Nephron progenitor cell (in vitro differentiated cells): Measurements from ENCODE around the gene SLX4IP.
A peak's percentile ranks its signal among the peaks of the same experiment; 100 is the strongest.

Source experiments
- DNase-seq: peaks from one replicate; pipeline ENCODE4 v3.0.0; 2021
- H3K27ac Mint-ChIP-seq: 2 replicates; pipeline ENCODE4 v1.8.0; 2021; ENCODE audit warnings: mild to moderate bottlenecking, moderate library complexity, mixed read lengths
- H3K27me3 Mint-ChIP-seq: 2 replicates; pipeline ENCODE4 v1.8.0; 2021; ENCODE audit warnings: mild to moderate bottlenecking, low read depth, mixed read lengths; ENCODE audit not compliant: poor library complexity
- H3K36me3 Mint-ChIP-seq: 2 replicates; pipeline ENCODE4 v1.8.0; 2021; ENCODE audit warnings: low read depth, mixed read lengths
- H3K4me1 Mint-ChIP-seq: 2 replicates; pipeline ENCODE4 v1.8.0; 2021; ENCODE audit warnings: mixed read lengths
- H3K4me3 Mint-ChIP-seq: 2 replicates; pipeline ENCODE4 v1.8.0; 2021; ENCODE audit warnings: mild to moderate bottlenecking, moderate library complexity, mixed read lengths
- H3K9me3 Mint-ChIP-seq: 2 replicates; pipeline ENCODE4 v1.8.0; 2021; ENCODE audit warnings: mild to moderate bottlenecking, moderate library complexity, mixed read lengths
- TF ChIP-seq, protein P1 (sequence below): fragments of 200-600 bp; sonication (generic); IDR thresholded peaks from 2 replicates; pipeline ENCODE4 v1.5.0; 2021; ENCODE audit warnings: antibody characterized with exemption

SLX4IP gene

DNA sequence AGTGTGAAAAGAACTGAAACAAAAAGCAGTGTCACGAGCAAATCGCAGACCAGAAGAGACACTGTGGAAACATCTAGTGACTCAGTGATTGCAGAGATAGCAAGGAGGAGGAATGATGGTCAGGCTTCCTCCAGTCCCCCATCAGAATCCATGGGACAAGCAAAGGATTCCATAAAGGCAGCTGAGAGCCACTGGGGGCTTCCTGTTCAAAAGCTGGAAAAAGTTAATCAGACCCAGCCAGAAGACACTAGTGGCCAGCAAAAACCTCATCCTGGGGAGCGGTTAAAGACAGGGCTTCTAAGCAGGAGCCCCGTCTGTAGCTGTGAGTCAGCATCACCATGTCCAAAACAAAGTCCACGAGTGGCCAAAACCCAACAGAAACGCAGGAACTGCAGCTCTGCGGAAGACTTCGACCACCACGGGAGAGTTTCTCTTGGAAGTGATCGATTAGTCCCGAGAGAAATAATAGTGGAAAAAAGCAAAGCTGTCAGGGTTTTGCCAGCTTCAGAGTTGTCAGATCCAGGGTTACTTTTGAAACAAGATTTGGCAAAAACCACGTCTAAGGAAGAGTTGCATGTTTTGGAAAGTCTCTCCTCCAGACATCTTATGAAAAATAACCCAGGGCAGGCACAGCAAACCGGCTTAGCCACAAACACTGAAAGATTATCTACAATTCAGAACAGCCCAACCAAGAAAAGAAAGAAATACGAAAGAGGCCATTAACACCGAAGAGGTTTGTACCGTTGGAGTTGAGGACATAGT, 187.7 kb downstream of the SLX4IP start:
- peaks cover 3% of the 10 kb centered on the region for H3K27me3 Mint-ChIP-seq
- no peaks in the 10 kb centered on the region for H3K9me3 Mint-ChIP-seq
- peaks cover 33% of the 10 kb centered on the region for H3K36me3 Mint-ChIP-seq
- peaks cover 76% of the 10 kb centered on the region for H3K4me1 Mint-ChIP-seq
- no peak for DNase-seq
- TF ChIP-seq, protein P1, sequence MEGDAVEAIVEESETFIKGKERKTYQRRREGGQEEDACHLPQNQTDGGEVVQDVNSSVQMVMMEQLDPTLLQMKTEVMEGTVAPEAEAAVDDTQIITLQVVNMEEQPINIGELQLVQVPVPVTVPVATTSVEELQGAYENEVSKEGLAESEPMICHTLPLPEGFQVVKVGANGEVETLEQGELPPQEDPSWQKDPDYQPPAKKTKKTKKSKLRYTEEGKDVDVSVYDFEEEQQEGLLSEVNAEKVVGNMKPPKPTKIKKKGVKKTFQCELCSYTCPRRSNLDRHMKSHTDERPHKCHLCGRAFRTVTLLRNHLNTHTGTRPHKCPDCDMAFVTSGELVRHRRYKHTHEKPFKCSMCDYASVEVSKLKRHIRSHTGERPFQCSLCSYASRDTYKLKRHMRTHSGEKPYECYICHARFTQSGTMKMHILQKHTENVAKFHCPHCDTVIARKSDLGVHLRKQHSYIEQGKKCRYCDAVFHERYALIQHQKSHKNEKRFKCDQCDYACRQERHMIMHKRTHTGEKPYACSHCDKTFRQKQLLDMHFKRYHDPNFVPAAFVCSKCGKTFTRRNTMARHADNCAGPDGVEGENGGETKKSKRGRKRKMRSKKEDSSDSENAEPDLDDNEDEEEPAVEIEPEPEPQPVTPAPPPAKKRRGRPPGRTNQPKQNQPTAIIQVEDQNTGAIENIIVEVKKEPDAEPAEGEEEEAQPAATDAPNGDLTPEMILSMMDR: no peak
- peak overlapping the region; percentile 30 for H3K27ac Mint-ChIP-seq
- no peak overlapping the region for H3K4me3 Mint-ChIP-seq

DNA sequence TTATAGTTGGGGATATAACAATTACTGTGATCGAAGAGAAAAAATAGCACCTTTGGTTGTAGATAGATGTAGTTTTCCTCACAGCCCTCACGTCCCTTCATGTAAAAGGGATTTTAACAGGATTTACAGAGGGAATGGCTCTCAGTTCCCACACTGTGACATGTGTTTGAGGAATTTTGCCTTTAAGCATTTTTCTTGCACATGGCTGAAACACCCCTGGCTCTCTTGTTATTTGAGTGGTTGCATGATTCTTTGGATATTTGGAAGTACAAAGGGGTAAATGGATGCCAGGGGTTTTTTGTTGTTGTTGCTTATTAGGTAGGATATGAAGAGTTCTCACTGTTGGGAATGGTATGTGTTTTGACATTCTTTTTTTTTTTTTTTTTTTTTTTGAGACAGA, 190.5 kb downstream of the SLX4IP start:
- peaks cover 80% of the 10 kb centered on the region for H3K4me1 Mint-ChIP-seq
- peaks cover 3% of the 10 kb centered on the region for H3K27me3 Mint-ChIP-seq
- H3K36me3 Mint-ChIP-seq: peaks cover 33% of the 10 kb centered on the region
- TF ChIP-seq, protein P1: no peak
- no peaks in the 10 kb centered on the region for H3K9me3 Mint-ChIP-seq
- H3K4me3 Mint-ChIP-seq: no peak overlapping the region
- no peak for DNase-seq
- H3K27ac Mint-ChIP-seq: no peak overlapping the region

DNA sequence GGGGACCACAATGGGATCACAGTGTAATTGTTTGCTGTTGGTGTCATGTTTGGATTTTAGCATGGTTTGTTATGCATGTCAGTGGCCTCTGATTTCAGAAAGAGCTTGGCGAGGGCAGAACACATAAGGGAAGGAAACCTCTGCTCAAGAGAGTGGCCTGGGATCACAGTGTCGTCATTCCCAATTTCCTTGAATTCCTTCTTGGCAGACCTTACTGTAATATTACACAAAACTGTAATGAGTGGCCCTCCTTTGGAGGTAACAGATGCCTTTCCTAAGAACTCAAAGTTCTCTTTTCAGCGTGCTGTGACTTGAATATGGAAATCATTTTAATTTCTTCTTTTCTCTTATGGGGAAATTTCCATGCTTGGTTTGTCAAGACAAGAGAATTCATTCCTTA, 191.8 kb downstream of the SLX4IP start:
- H3K27me3 Mint-ChIP-seq: peaks cover 3% of the 10 kb centered on the region
- H3K4me1 Mint-ChIP-seq: peaks cover 81% of the 10 kb centered on the region
- H3K27ac Mint-ChIP-seq: no peak overlapping the region
- H3K9me3 Mint-ChIP-seq: no peaks in the 10 kb centered on the region
- peaks cover 29% of the 10 kb centered on the region for H3K36me3 Mint-ChIP-seq
- no peak for DNase-seq
- TF ChIP-seq, protein P1: no peak
- no peak overlapping the region for H3K4me3 Mint-ChIP-seq

DNA sequence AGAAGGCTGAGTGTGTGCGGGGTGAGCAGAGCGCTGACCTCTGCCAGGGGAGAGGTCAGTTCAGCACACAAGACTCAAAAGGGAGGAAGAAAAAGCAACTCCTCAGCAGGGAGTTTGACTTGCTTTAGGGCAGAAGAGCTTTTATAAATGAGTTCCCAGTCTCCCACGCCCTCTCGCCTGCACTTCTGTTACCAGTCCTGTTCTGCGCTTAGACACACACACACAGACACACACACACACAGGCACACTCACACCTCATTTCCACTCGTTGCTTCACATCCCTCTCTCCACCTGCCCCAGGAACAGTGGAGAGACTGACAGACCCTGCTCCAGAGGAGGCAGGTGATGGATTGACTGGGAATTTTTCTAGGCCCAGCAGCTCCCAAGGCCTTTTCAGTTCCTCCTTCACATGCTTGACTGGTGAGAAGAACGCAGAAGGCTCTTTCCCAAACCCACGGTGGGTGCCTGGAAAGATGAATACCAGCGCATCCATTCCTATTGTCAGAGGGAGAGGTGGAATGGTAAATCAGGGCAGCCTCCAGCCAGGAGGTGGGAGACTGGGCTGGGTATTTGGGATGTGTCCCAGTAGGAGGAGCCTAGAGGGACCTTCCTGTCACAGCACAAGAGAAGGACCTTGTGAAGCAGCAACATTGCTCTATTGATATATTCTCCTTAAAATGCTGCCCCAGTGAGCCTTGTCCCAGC, 195.0 kb downstream of the SLX4IP start:
- Mint-ChIP-seq H3K9me3 (no peaks in the 10 kb centered on the region), H3K4me3 (peak overlapping the region; percentile 55), H3K27me3 (no peaks in the 10 kb centered on the region), H3K36me3 (peaks cover 7% of the 10 kb centered on the region), H3K4me1 (peaks cover 95% of the 10 kb centered on the region), H3K27ac (peak overlapping the region; percentile 98)
- TF ChIP-seq, protein P1: no peak
- DNase-seq: peak; percentile 39

DNA sequence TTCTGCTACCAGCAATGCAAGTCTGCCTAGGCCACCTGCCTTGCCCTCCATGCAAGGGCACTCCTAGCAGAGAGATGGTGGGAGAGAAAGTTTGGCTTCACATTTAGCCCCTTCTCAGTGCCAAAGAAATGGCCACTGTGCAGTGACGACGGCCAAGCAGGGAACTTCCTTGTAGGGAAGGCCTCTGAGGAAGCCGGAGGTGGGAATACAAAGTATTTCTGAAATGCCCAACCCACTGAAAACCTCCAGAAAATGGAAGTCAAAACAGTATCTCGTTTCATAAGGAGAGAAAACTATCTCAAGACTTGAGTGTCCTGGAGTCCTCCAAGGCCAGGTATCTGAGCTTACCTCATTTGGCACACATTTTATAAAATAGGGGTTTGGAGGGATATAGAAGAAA, 196.0 kb downstream of the SLX4IP start:
- TF ChIP-seq, protein P1: no peak
- Mint-ChIP-seq H3K4me3 (no peak overlapping the region), H3K9me3 (no peaks in the 10 kb centered on the region), H3K27ac (peak overlapping the region; percentile 98), H3K27me3 (no peaks in the 10 kb centered on the region), H3K36me3 (no peaks in the 10 kb centered on the region), H3K4me1 (peaks cover 91% of the 10 kb centered on the region)
- no peak for DNase-seq
